PC-3 (cell line): ENCODE data around the gene ARHGAP24. TPM values are rescaled to one million over a fixed set of nuclear protein-coding genes. Genes with fewer than 3 reads are reported as not detected.

Source experiments
- ATAC-seq: fragments of 200-7000 bp; cut with Tn5 transposase; 2 replicates; pipeline ENCODE4 v1.9.1; 2020; ENCODE audit warnings: mild to moderate bottlenecking, moderate library complexity
- BruUV-seq: library from RNA; stranded (reverse); fragments of 400-500 nt; replicated peaks from 2 replicates; lab custom pipeline; 2021; lab: Mats Ljungman, UMichigan
- CTCF ChIA-PET: fragments of 300-600 bp; sonication (Branson Sonifier 250); formaldehyde crosslinking; loops from one replicate; lab custom pipeline; 2022; ENCODE audit warnings: antibody characterized with exemption; lab: Charles Lee
- POLR2A ChIA-PET: fragments of 300-600 bp; sonication (Branson Sonifier 250); formaldehyde crosslinking; loops from one replicate; lab custom pipeline; 2022; ENCODE audit warnings: antibody characterized with exemption; ENCODE audit not compliant: unreplicated experiment; lab: Charles Lee
- DNase-seq: peaks from one replicate; pipeline ENCODE4 v3.0.0-alpha.2; 2015
- H2AFZ ChIP-seq: fragments of 300-600 bp; sonication (generic); 2 replicates; pipeline ENCODE4 v1.6.0; 2016; ENCODE audit warnings: antibody characterized with exemption, low read length
- H3F3A ChIP-seq: fragments of 300-600 bp; sonication (generic); one replicate; pipeline ENCODE4 v1.6.0; 2017; ENCODE audit warnings: antibody characterized with exemption, low read length, control low read depth, mild to moderate bottlenecking; ENCODE audit not compliant: unreplicated experiment
- H3K27ac ChIP-seq: fragments of 300-600 bp; sonication (generic); 2 replicates; pipeline ENCODE4 v1.5.1; 2016; ENCODE audit warnings: mild to moderate bottlenecking, low read length
- H3K27me3 ChIP-seq: fragments of 300-600 bp; sonication (generic); 2 replicates; pipeline ENCODE4 v1.6.1; 2016; ENCODE audit warnings: low read length, mixed read lengths
- H3K36me3 ChIP-seq: fragments of 300-600 bp; sonication (generic); 2 replicates; pipeline ENCODE4 v1.6.1; 2016; ENCODE audit warnings: low read depth, mixed run types, low read length, mixed read lengths
- H3K4me1 ChIP-seq: fragments of 300-600 bp; sonication (generic); 2 replicates; pipeline ENCODE4 v1.5.1; 2016; ENCODE audit warnings: low read length; ENCODE audit not compliant: insufficient read depth
- H3K4me2 ChIP-seq: fragments of 300-600 bp; sonication (generic); 2 replicates; pipeline ENCODE4 v1.6.0; 2016; ENCODE audit warnings: low read length
- H3K4me3 ChIP-seq: fragments of 300-600 bp; sonication (generic); 2 replicates; pipeline ENCODE4 v1.5.1; 2016; ENCODE audit warnings: mild to moderate bottlenecking, low read length, mixed read lengths
- H3K79me2 ChIP-seq: fragments of 300-600 bp; sonication (generic); 2 replicates; pipeline ENCODE4 v1.6.1; 2017; ENCODE audit warnings: low read length, mixed read lengths
- H3K9ac ChIP-seq: fragments of 300-600 bp; sonication (generic); 2 replicates; pipeline ENCODE4 v1.6.0; 2016; ENCODE audit warnings: mild to moderate bottlenecking, low read length
- H3K9me2 ChIP-seq: fragments of 300-600 bp; sonication (generic); replicated peaks from 2 replicates; pipeline ENCODE4 v1.6.1; 2016; ENCODE audit warnings: mixed run types, low read length, mixed read lengths
- H3K9me3 ChIP-seq: fragments of 300-600 bp; sonication (generic); 2 replicates; pipeline ENCODE4 v1.6.1; 2016; ENCODE audit warnings: low read length, mixed read lengths
- H4K20me1 ChIP-seq: fragments of 300-600 bp; sonication (generic); 2 replicates; pipeline ENCODE4 v1.6.1; 2016; ENCODE audit warnings: low read length, mixed read lengths
- CTCF ChIP-seq: fragments of 300-600 bp; sonication (generic); conservative IDR thresholded peaks from 2 replicates; pipeline ENCODE4 v1.5.1; 2017; ENCODE audit warnings: antibody characterized with exemption, low read depth, mild to moderate bottlenecking, low read length
- EZH2 ChIP-seq: fragments of 300-600 bp; sonication (generic); IDR thresholded peaks from one replicate; pipeline ENCODE4 v1.6.1; 2017; ENCODE audit warnings: antibody characterized with exemption, mild to moderate bottlenecking, low read length; ENCODE audit not compliant: unreplicated experiment
- EZH2phosphoT487 ChIP-seq: fragments of 300-600 bp; sonication (generic); IDR thresholded peaks from 2 replicates; pipeline ENCODE4 v1.6.1; 2018; ENCODE audit warnings: mild to moderate bottlenecking, antibody characterized with exemption, low read length, borderline replicate concordance
- intact Hi-C: fragments of 100-400 bp; cut with micrococcal nuclease; formaldehyde crosslinking; loops from 2 replicates; pipeline ENCODE4 v1.9.0; 2023
- total RNA-seq: library from RNA; depleted of rRNA; stranded (reverse); fragments of >200 nt; gene quantifications from 2 replicates; pipeline ENCODE4 v1.2.3, GENCODE V29; 2014

Gene ARHGAP24
- total RNA-seq, 1 experiment from 2014 or later, result 7.4 TPM

DNA sequence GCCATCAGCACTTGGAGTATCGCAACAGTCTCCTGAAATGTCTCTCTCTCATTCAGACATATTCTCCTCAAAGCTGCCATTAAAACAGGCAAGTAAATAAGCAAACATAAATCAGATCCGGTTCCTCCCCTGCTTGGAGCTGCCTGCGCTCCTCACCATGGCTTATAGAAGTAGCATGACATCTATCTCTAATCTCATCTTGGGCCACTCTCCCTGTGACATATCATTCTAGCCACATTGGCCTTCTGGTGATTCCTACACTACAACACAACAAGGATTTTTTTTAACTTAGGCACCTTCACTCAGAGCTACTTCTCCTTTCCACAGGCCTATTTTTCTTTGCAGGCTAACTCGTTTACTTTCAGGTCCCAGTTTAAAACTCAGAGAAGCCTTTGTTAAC is 387.9 kb downstream of the ARHGAP24 start:
- intact Hi-C loops, result loop anchor here (5.0 kb wide), 1 partner anchor 36 kb away; no protein-coding TSS in a partner anchor
- Histone ChIP-seq H3K27me3 (no peaks in the 10 kb centered on the region), H3K4me3 (no peak overlapping the region), H3F3A (no peaks in the 10 kb centered on the region), H3K4me2 (no peak overlapping the region), H3K9me3 (no peaks in the 10 kb centered on the region), H2AFZ (no peak overlapping the region), H3K36me3 (no peaks in the 10 kb centered on the region), H3K79me2 (no peaks in the 10 kb centered on the region), H4K20me1 (no peaks in the 10 kb centered on the region), H3K4me1 (peaks cover 19% of the 10 kb centered on the region), H3K27ac (no peak overlapping the region), H3K9ac (no peak overlapping the region), H3K9me2 (no peaks in the 10 kb centered on the region)
- no peak for ATAC-seq
- ChIA-PET CTCF (no interaction called here), POLR2A (no interaction called here)
- BruUV-seq, result no TSS peak
- TF ChIP-seq CTCF, result no peak
- no peak for TF ChIP-seq EZH2
- TF ChIP-seq EZH2phosphoT487, result no peak
- DNase-seq, result no peak

DNA sequence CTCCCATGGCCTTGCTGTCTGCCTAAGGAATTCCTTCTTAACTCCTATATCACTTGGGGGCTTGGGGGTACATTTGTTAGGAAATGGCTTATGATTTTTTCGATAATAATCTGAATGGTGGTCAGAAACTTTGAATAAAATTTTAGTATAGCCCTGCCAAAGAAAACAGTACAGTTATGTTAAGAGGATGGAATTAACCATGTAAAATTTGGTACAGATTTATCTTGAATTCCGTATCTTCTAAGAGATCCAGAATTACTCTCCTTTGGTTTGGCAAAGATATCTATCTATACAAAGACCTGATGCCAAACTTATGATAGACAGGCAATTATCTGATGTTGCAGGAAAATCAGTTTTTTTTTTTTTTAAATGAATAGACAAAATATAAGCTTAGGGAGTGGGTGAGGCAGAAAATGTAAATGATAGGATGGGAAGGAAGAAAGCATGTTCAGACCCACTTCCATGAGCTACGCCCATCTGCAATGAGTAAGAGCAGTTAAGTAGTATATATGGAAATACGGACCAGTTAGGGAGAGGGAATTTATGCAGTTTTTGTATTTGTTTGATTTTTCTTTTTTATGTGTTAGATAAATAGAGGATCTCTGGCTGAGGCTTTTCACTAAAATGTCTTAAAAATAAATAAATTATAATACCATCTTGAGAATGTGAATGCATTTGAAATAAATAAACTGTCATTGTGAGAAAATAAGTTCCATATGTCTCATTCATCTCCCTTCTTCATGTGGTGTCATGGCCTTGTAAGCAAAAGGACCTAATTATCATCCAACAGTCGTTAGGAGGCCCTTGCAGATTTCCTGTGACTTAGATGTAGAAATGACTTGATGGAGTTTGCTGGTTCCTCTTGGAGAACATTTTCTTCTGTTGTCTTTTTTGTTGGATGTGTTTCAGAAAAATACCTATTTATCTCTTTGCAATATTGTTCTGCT is 389.6 kb downstream of the ARHGAP24 start:
- Histone ChIP-seq H3K4me3 (no peak overlapping the region), H3K27me3 (no peaks in the 10 kb centered on the region), H3F3A (no peaks in the 10 kb centered on the region), H3K9me3 (no peaks in the 10 kb centered on the region), H3K9ac (no peak overlapping the region), H3K4me1 (peaks cover 18% of the 10 kb centered on the region), H2AFZ (no peak overlapping the region), H3K36me3 (no peaks in the 10 kb centered on the region), H4K20me1 (no peaks in the 10 kb centered on the region), H3K9me2 (no peaks in the 10 kb centered on the region), H3K4me2 (no peak overlapping the region), H3K79me2 (no peaks in the 10 kb centered on the region), H3K27ac (no peak overlapping the region)
- no peak for DNase-seq
- no TSS peak for BruUV-seq
- TF ChIP-seq EZH2phosphoT487, result no peak
- no peak for TF ChIP-seq EZH2
- ChIA-PET POLR2A (interaction anchor here (0.5 kb wide), 1 partner anchor 325 kb away, joined by 3 read pairs; no protein-coding TSS in a partner anchor), CTCF (no interaction called here)
- no peak for ATAC-seq
- intact Hi-C loops, result loop anchor here (5.0 kb wide), 1 partner anchor 37 kb away; no protein-coding TSS in a partner anchor

- TF ChIP-seq EZH2phosphoT487 (no peak), CTCF (no peak), EZH2 (no peak)
These were observed 390.3 kb downstream of the ARHGAP24 start for GRCh38 chr4:85865256-85865655.

More at GRCh38 chr4:85865256-85865655, 390.3 kb downstream of the ARHGAP24 start:
- Histone ChIP-seq H3K9me3 (no peaks in the 10 kb centered on the region), H3K36me3 (no peaks in the 10 kb centered on the region), H3K9me2 (no peaks in the 10 kb centered on the region), H3K79me2 (no peaks in the 10 kb centered on the region), H3K4me2 (no peak overlapping the region), H3F3A (no peaks in the 10 kb centered on the region), H3K27ac (no peak overlapping the region), H2AFZ (no peak overlapping the region), H3K4me1 (peaks cover 13% of the 10 kb centered on the region), H4K20me1 (no peaks in the 10 kb centered on the region), H3K9ac (no peak overlapping the region), H3K4me3 (no peak overlapping the region), H3K27me3 (no peaks in the 10 kb centered on the region)
- BruUV-seq, result no TSS peak
- DNase-seq, result no peak
- ChIA-PET POLR2A (no interaction called here), CTCF (no interaction called here)
- ATAC-seq, result no peak
- intact Hi-C loops, result no loop called here
